ENCODE data around the gene CCDC188. TPM values are rescaled to one million over a fixed set of nuclear protein-coding genes. Genes with fewer than 3 reads are reported as not detected.
A peak's percentile ranks its signal among the peaks of the same experiment; 100 is the strongest.

CCDC188 gene
- total RNA-seq, 1 experiment from 2014 or later: not detected

GRCh38 chr22:20181194-20181883 lies 30.5 kb upstream of the CCDC188 start:
- Histone ChIP-seq H3K9me3 (ENCODE audit: control insufficient read depth, insufficient read depth, low read depth, low read length) (no peaks in the 10 kb centered on the region), H3K4me1 (ENCODE audit: control insufficient read depth, insufficient read depth, low read length) (no peaks in the 10 kb centered on the region), H3K27ac (ENCODE audit: low read length) (no peak overlapping the region), H3K4me3 (ENCODE audit: low read depth in 2 of 2, low read length in 2 of 2) (no peak overlapping the region), H3K27me3 (ENCODE audit: control insufficient read depth, insufficient read depth, low read length) (no peaks in the 10 kb centered on the region), H3K36me3 (ENCODE audit: control insufficient read depth, insufficient read depth, low read length) (no peaks in the 10 kb centered on the region)
- POLR2A ChIA-PET: no interaction called here
- in situ Hi-C loops (cut with HindIII; ENCODE audit: low pct_unique_long_range_greater_than_20kb, low sequenced_read_pairs): no loop called here
- BruUV-seq (replicated peaks): no TSS peak
- CTCF ChIA-PET: no interaction called here
- TF ChIP-seq CTCF (IDR thresholded peaks at IDR 0.05) (no peak), TCF7L2 (IDR thresholded peaks at IDR 0.05; ENCODE audit: low read depth, low read length) (no peak), SIN3A (IDR thresholded peaks at IDR 0.05; ENCODE audit: borderline replicate concordance, insufficient read depth, low read depth, low read length) (no peak), POLR2AphosphoS5 (IDR thresholded peaks at IDR 0.05; ENCODE audit: low read depth, low read length) (no peak), REST (IDR thresholded peaks at IDR 0.05; ENCODE audit: insufficient read depth in 1 of 2, low read depth in 2 of 2, low read length in 1 of 2) (no peak)
- DNase-seq (ENCODE audit: low read depth, low spot score) (no peak), ATAC-seq (no peak)
- intact Hi-C loops (cut with micrococcal nuclease; ENCODE audit: unreplicated experiment): no loop called here

GRCh38 chr22:20180640-20181039 lies 29.8 kb upstream of the CCDC188 start:
- no peak overlapping the region for H3K4me3 ChIP-seq (ENCODE audit: low read depth in 2 of 2, low read length in 2 of 2)
- no peak overlapping the region for H3K27ac ChIP-seq (ENCODE audit: low read length)
- ATAC-seq (no peak), DNase-seq (ENCODE audit: low read depth, low spot score) (no peak)
- ChIA-PET CTCF (no interaction called here), POLR2A (no interaction called here)
- in situ Hi-C loops (cut with HindIII; ENCODE audit: low pct_unique_long_range_greater_than_20kb, low sequenced_read_pairs): no loop called here
- intact Hi-C loops (cut with micrococcal nuclease; ENCODE audit: unreplicated experiment): no loop called here
- no peaks in the 10 kb centered on the region for H3K36me3 ChIP-seq (ENCODE audit: control insufficient read depth, insufficient read depth, low read length)
- TF ChIP-seq TCF7L2 (IDR thresholded peaks at IDR 0.05; ENCODE audit: low read depth, low read length): no peak
- TF ChIP-seq POLR2AphosphoS5 (IDR thresholded peaks at IDR 0.05; ENCODE audit: low read depth, low read length): no peak
- 0 out of 2 replicates have a peak, but pooled peaks have one; percentile 16 for TF ChIP-seq CTCF (IDR thresholded peaks at IDR 0.05)
- TF ChIP-seq SIN3A (IDR thresholded peaks at IDR 0.05; ENCODE audit: borderline replicate concordance, insufficient read depth, low read depth, low read length): no peak
- no peak for TF ChIP-seq REST (IDR thresholded peaks at IDR 0.05; ENCODE audit: insufficient read depth in 1 of 2, low read depth in 2 of 2, low read length in 1 of 2)
- H3K9me3 ChIP-seq (ENCODE audit: control insufficient read depth, insufficient read depth, low read depth, low read length): no peaks in the 10 kb centered on the region
- BruUV-seq (replicated peaks): no TSS peak
- no peaks in the 10 kb centered on the region for H3K4me1 ChIP-seq (ENCODE audit: control insufficient read depth, insufficient read depth, low read length)
- no peaks in the 10 kb centered on the region for H3K27me3 ChIP-seq (ENCODE audit: control insufficient read depth, insufficient read depth, low read length)
